T-cell (primary cell): ENCODE data around the gene ZNF26. TPM values are rescaled to one million over a fixed set of nuclear protein-coding genes. Genes with fewer than 3 reads are reported as not detected.
"Not testable (repeated sequence)": the region's sequence is repeated elsewhere in the genome, so short reads cannot be mapped to it uniquely, and the experiment has no call there.

ENCODE experiments used
- ATAC-seq, 4 experiments: fragments of 200-7000 bp in 3 of 4; fragments of 150-1000 bp in 1 of 4; cut with Tn5 transposase; replicated peaks in 1 of 4; 1 replicate in 3 of 4; 2 replicates in 1 of 4; pipeline ENCODE4 v1.10.0; 2021; ENCODE audit warnings: moderate library complexity in 3 of 4, mild to moderate bottlenecking in 2 of 4, moderate number of reproducible peaks in 1 of 4
- CTCF ChIA-PET, 2 donors: fragments of 300-600 bp; sonication (Branson Sonifier 250); formaldehyde crosslinking; loops; one replicate each; lab custom pipeline; 2022; ENCODE audit warnings: antibody characterized with exemption in 2 of 2; lab: Charles Lee
- POLR2A ChIA-PET, 2 donors: fragments of 300-600 bp; sonication (Branson Sonifier 250); formaldehyde crosslinking; loops; one replicate each; lab custom pipeline; 2022; ENCODE audit warnings: antibody characterized with exemption in 2 of 2; lab: Charles Lee
- DNase-seq, 35 experiments: peaks; one replicate each; pipeline versions ENCODE4 v3.0.0 to v3.0.0-alpha.2; 2013 to 2023
- H3K27ac ChIP-seq: one replicate; pipeline ENCODE4 v1.5.1; 2013; ENCODE audit warnings: low read length
- H3K27me3 ChIP-seq, 2 experiments: replicated peaks in 1 of 2; 1 replicate in 1 of 2; 2 replicates in 1 of 2; pipeline versions ENCODE4 v1.6.1 to v1.7.0; 2013; ENCODE audit warnings: low read length in 1 of 2, mixed read lengths in 1 of 2; ENCODE audit not compliant: control insufficient read depth in 2 of 2, insufficient read depth in 2 of 2; ENCODE audit errors: extremely low read depth in 1 of 2
- H3K36me3 ChIP-seq, 2 donors: 1 replicate in 1 of 2; 2 replicates in 1 of 2; pipeline versions ENCODE4 v1.6.1 to v1.7.0; 2013; ENCODE audit warnings: low read length in 1 of 2; ENCODE audit not compliant: control insufficient read depth in 2 of 2, insufficient read depth in 1 of 2; ENCODE audit errors: extremely low read depth in 1 of 2
- H3K4me1 ChIP-seq, 2 experiments: 1 replicate in 1 of 2; 2 replicates in 1 of 2; pipeline versions ENCODE4 v1.6.1 to v1.7.0; 2013; ENCODE audit warnings: low read length in 2 of 2, mixed read lengths in 1 of 2; ENCODE audit not compliant: insufficient read depth in 2 of 2, control insufficient read depth in 1 of 2; ENCODE audit errors: extremely low read depth in 1 of 2
- H3K4me3 ChIP-seq, 2 donors: 1 replicate in 1 of 2; 2 replicates in 1 of 2; pipeline versions ENCODE4 v1.5.1 to v1.7.0; 2013; ENCODE audit warnings: mild to moderate bottlenecking in 2 of 2, low read length in 1 of 2, moderate library complexity in 1 of 2; ENCODE audit not compliant: control insufficient read depth in 1 of 2; ENCODE audit errors: extremely low read depth in 1 of 2
- H3K9me3 ChIP-seq: 2 replicates; pipeline ENCODE4 v1.7.0; 2013
- H3K27ac Mint-ChIP-seq, 2 donors: one replicate each; pipeline ENCODE4 v1.8.0; 2020 to 2021; ENCODE audit warnings: mild to moderate bottlenecking in 2 of 2, mixed read lengths in 2 of 2
- H3K27me3 Mint-ChIP-seq, 2 donors: one replicate each; pipeline ENCODE4 v1.8.0; 2021 to 2022; ENCODE audit warnings: mixed read lengths in 2 of 2
- H3K36me3 Mint-ChIP-seq: one replicate; pipeline ENCODE4 v1.8.0; 2021; ENCODE audit warnings: mixed read lengths
- H3K4me1 Mint-ChIP-seq, 3 donors: one replicate each; pipeline ENCODE4 v1.8.0; 2020 to 2022; ENCODE audit warnings: mixed read lengths in 3 of 3, mild to moderate bottlenecking in 1 of 3
- H3K4me3 Mint-ChIP-seq, 3 donors: one replicate each; pipeline ENCODE4 v1.8.0; 2020 to 2022; ENCODE audit warnings: mild to moderate bottlenecking in 3 of 3, mixed read lengths in 3 of 3, moderate library complexity in 3 of 3
- H3K9me3 Mint-ChIP-seq, 3 donors: one replicate each; pipeline ENCODE4 v1.8.0; 2020 to 2022; ENCODE audit warnings: mixed read lengths in 3 of 3
- WGBS: methylation state at CpG from one replicate; pipeline ENCODE4 v1.1.5; 2013; ENCODE audit warnings: missing lambda C conversion rate; ENCODE audit not compliant: insufficient coverage; 5-methylcytosine and 5-hydroxymethylcytosine counted together
- total RNA-seq, 35 experiments: library from RNA in 6 of 35; stranded (reverse) in 6 of 35; fragments of 120-200 nt in 1 of 35; gene quantifications; one replicate each; pipeline versions ENCODE4 v1.2.1 to v1.2.4 and lab custom pipeline; 2013 to 2026

The ZNF26 gene, protein sequence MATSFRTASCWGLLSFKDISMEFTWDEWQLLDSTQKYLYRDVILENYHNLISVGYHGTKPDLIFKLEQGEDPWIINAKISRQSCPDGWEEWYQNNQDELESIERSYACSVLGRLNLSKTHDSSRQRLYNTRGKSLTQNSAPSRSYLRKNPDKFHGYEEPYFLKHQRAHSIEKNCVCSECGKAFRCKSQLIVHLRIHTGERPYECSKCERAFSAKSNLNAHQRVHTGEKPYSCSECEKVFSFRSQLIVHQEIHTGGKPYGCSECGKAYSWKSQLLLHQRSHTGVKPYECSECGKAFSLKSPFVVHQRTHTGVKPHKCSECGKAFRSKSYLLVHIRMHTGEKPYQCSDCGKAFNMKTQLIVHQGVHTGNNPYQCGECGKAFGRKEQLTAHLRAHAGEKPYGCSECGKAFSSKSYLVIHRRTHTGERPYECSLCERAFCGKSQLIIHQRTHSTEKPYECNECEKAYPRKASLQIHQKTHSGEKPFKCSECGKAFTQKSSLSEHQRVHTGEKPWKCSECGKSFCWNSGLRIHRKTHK
- total RNA-seq = 10 to 100 TPM; 29.2 to 37.2 (median 32.7) TPM
- 22.6 TPM for total RNA-seq (2013)
- 34.7 to 107 (median 55.4) reads per million in 29 experiments for total RNA-seq (lab: John Stamatoyannopoulos, UW)

GRCh38 chr12:132986001-132986884, at the start of gene ZNF26:
Gene ZNF26 (plus strand): TSS chr12:132986367. CDS start chr12:132986841, 474 bp downstream.
- Histone ChIP-seq H3K36me3 (no peaks in the 10 kb centered on the region), H3K4me3 (peak within 1 kb of the TSS; percentile 82 to 94), H3K4me1 (peaks cover 9 to 26% of the 10 kb centered on the region in 2 experiments), H3K9me3 (peaks cover 3% of the 10 kb centered on the region), H3K27me3 (peaks cover 0 to 2% of the 10 kb centered on the region in 2 experiments), H3K27ac (peak within 1 kb of the TSS; percentile 78)
- peak within 1 kb of the TSS; percentile 91 to 93 (median 93) for H3K4me3 Mint-ChIP-seq
- ChIA-PET POLR2A (interaction anchor here (0.6 to 1.4 kb wide), 6 partner anchors 11 to 206 kb away, joined by 3 to 6 read pairs (median 3); partner anchors contain the start of genes ZNF10 (in 1 of the 2) and ZNF891 (in 1 of the 2)), CTCF (interaction anchor here (0.5 to 1.0 kb wide), 2 partner anchors 52 to 95 kb away, joined by 3 to 6 read pairs; partner anchors contain the start of gene ZNF140 (in 1 of the 2))
- peaks cover 35% of the 10 kb centered on the region for H3K36me3 Mint-ChIP-seq
- H3K27ac Mint-ChIP-seq = peak within 1 kb of the TSS; percentile 97 to 98
- peak; percentile 75 to 94 (median 85) for DNase-seq
- ATAC-seq = peak; percentile 97 to 98 (median 98)
- peaks cover 34 to 42% (median 36%) of the 10 kb centered on the region in 3 donors for H3K4me1 Mint-ChIP-seq
- WGBS = under 1% methylated on average over 73 of the region's 76 CpGs
- H3K27me3 Mint-ChIP-seq = peaks cover 2 to 3% of the 10 kb centered on the region in 2 donors
- peaks cover 8 to 13% (median 9%) of the 10 kb centered on the region in 3 donors for H3K9me3 Mint-ChIP-seq

- POLR2A ChIA-PET, DNase-seq, H3K4me1 ChIP-seq, H3K27me3 ChIP-seq, CTCF ChIA-PET, H3K27ac Mint-ChIP-seq, H3K36me3 ChIP-seq, H3K4me3 Mint-ChIP-seq, H3K27me3 Mint-ChIP-seq, H3K4me3 ChIP-seq, H3K4me1 Mint-ChIP-seq, H3K27ac ChIP-seq, ATAC-seq: not testable (repeated sequence)
- peaks cover 59% of the 10 kb centered on the region for H3K36me3 Mint-ChIP-seq
- peaks cover 9 to 38% (median 33%) of the 10 kb centered on the region in 3 donors for H3K9me3 Mint-ChIP-seq
- WGBS = no CpG with 5 or more reads among the region's 8 CpGs
- peaks cover 14% of the 10 kb centered on the region for H3K9me3 ChIP-seq
Observed at GRCh38 chr12:132936921-132937320, 49.2 kb upstream of the ZNF26 start.

DNA sequence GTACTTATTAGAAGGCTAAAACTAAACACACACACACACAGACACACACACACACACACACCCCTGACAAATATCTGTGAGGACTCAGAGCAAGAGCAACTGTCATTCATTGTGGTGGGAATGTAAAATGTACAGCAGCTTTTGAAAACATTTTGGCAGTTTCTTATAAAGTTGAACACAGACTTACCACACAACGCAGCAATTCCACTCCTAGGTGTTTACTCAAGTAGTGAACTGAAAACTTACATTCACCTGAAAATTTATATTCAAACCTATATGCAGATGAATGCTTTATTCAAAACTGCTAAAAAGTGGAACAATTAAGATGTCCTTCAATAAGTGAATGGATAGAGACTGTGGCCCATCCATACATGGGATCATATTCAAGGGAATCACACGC, 48.7 kb upstream of the ZNF26 start:
- POLR2A ChIA-PET = no interaction called here
- Mint-ChIP-seq H3K27ac (no peak overlapping the region), H3K36me3 (peaks cover 59% of the 10 kb centered on the region), H3K4me3 (no peak overlapping the region), H3K27me3 (no peaks in the 10 kb centered on the region), H3K9me3 (peaks cover 9 to 37% (median 35%) of the 10 kb centered on the region in 3 donors), H3K4me1 (no peaks in the 10 kb centered on the region)
- Histone ChIP-seq H3K27ac (no peak overlapping the region), H3K4me1 (no peaks in the 10 kb centered on the region), H3K27me3 (no peaks in the 10 kb centered on the region), H3K4me3 (no peak overlapping the region), H3K9me3 (peaks cover 14% of the 10 kb centered on the region), H3K36me3 (peaks cover 5 to 10% of the 10 kb centered on the region in 2 donors)
- ATAC-seq (no peak), DNase-seq (no peak)
- CTCF ChIA-PET = no interaction called here
- no CpG with 5 or more reads among the region's 2 CpGs for WGBS

- H3K27ac ChIP-seq, POLR2A ChIA-PET, H3K27ac Mint-ChIP-seq, H3K4me1 ChIP-seq, DNase-seq, H3K4me3 Mint-ChIP-seq, H3K4me3 ChIP-seq, H3K27me3 ChIP-seq, ATAC-seq, H3K27me3 Mint-ChIP-seq, CTCF ChIA-PET, H3K4me1 Mint-ChIP-seq: not testable (repeated sequence)
- H3K9me3 Mint-ChIP-seq = peaks cover 9 to 35% (median 33%) of the 10 kb centered on the region in 3 donors
- Histone ChIP-seq H3K36me3 (peaks cover 16% of the 10 kb centered on the region in 2 donors), H3K9me3 (peaks cover 14% of the 10 kb centered on the region)
- 97% methylated on average over 10 of the region's 25 CpGs for WGBS
- H3K36me3 Mint-ChIP-seq = peaks cover 57% of the 10 kb centered on the region
Observed at GRCh38 chr12:132938807-132939206, 47.4 kb upstream of the ZNF26 start.

DNA sequence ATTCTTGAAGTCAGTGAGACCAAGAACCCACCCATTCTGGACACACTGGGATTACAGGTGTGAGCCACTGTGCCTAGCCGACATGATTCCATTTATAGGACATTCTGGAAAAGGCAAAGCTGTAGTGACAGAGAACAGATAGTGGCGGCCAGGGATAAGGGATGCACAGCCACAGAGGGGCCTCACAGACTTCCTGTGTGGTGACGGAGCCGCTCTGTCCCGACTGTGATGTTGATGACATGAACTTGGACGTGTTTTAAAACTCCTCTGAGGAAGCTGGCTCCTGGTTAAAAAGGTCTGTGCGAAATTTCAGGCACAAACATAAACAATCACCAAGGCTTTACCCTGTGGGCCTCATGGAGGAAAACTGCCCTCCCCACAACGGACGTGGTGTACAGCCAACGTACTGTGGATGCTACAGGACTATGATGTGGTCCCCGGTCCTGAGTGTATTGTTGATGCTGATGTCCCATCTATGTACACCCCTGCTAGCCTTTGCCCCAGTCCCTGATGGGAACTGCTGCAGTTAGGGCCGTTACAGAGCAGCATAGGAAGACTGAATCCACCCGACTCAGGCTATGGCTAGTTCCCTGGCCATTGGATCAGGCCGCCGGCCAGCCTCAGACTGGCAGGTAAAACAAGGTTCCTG, 46.0 kb upstream of the ZNF26 start:
- Histone ChIP-seq H3K4me3 (peak overlapping the region in 1 of 2 donors; percentile 40), H3K4me1 (no peaks in the 10 kb centered on the region), H3K9me3 (peaks cover 9% of the 10 kb centered on the region), H3K27ac (no peak overlapping the region), H3K27me3 (no peaks in the 10 kb centered on the region), H3K36me3 (peaks cover 19 to 30% of the 10 kb centered on the region in 2 donors)
- H3K9me3 Mint-ChIP-seq = peaks cover 5 to 38% (median 27%) of the 10 kb centered on the region in 3 donors
- ATAC-seq (no peak), DNase-seq (no peak)
- POLR2A ChIA-PET = no interaction called here
- H3K4me1 Mint-ChIP-seq = no peaks in the 10 kb centered on the region
- 95% methylated on average over 13 of the region's 15 CpGs for WGBS
- H3K36me3 Mint-ChIP-seq = peaks cover 62% of the 10 kb centered on the region
- CTCF ChIA-PET = no interaction called here
- H3K4me3 Mint-ChIP-seq = no peak overlapping the region
- H3K27me3 Mint-ChIP-seq = no peaks in the 10 kb centered on the region
- no peak overlapping the region for H3K27ac Mint-ChIP-seq
